Activated naive CD8-positive, alpha-beta T cell treated with anti-CD3 and anti-CD28 coated beads, Interleukin-2, amount 10 ng/mL, durations not matched to agents 7 days and 5 days (primary cell): ENCODE measurements around the gene CYP1A2. TPM values are rescaled to one million over a fixed set of nuclear protein-coding genes. Genes with fewer than 3 reads are reported as not detected.

Source experiments
- ATAC-seq: fragments of 150-1000 bp; cut with Tn5 transposase; one replicate; pipeline ENCODE4 v1.10.0; 2021; ENCODE audit warnings: low read depth, moderate library complexity
- POLR2A ChIA-PET: fragments of 350-600 bp; sonication (Branson Sonifier 250); formaldehyde crosslinking; loops from one replicate; lab custom pipeline; 2021; ENCODE audit warnings: antibody characterized with exemption; lab: Charles Lee
- DNase-seq: peaks from one replicate; pipeline ENCODE4 v3.0.0; 2021
- H3K27ac Mint-ChIP-seq: one replicate; pipeline ENCODE4 v1.8.0; 2022; ENCODE audit warnings: mild to moderate bottlenecking, mixed read lengths
- H3K27me3 Mint-ChIP-seq: one replicate; pipeline ENCODE4 v1.8.0; 2022; ENCODE audit warnings: mild to moderate bottlenecking, moderate library complexity, mixed read lengths
- H3K36me3 Mint-ChIP-seq: one replicate; pipeline ENCODE4 v1.8.0; 2021; ENCODE audit warnings: mild to moderate bottlenecking, mixed read lengths
- H3K4me1 Mint-ChIP-seq: one replicate; pipeline ENCODE4 v1.8.0; 2021; ENCODE audit warnings: mixed read lengths
- H3K4me3 Mint-ChIP-seq: one replicate; pipeline ENCODE4 v1.8.0; 2022; ENCODE audit warnings: mild to moderate bottlenecking, moderate library complexity, mixed read lengths
- H3K9me3 Mint-ChIP-seq: one replicate; pipeline ENCODE4 v1.8.0; 2021; ENCODE audit warnings: mixed read lengths
- microRNA-seq: library from miRNA; unstranded; fragments of <30 nt; microRNA quantifications from one replicate; pipeline ENCODE4 v1.2.0, GENCODE V29; 2022
- total RNA-seq, 2 experiments: library from RNA; stranded (reverse); gene quantifications; one replicate each; pipeline ENCODE4 v1.2.3, GENCODE V29; 2021

CYP1A2 gene
- total RNA-seq, 2 experiments from 2014 or later: not detected

DNA sequence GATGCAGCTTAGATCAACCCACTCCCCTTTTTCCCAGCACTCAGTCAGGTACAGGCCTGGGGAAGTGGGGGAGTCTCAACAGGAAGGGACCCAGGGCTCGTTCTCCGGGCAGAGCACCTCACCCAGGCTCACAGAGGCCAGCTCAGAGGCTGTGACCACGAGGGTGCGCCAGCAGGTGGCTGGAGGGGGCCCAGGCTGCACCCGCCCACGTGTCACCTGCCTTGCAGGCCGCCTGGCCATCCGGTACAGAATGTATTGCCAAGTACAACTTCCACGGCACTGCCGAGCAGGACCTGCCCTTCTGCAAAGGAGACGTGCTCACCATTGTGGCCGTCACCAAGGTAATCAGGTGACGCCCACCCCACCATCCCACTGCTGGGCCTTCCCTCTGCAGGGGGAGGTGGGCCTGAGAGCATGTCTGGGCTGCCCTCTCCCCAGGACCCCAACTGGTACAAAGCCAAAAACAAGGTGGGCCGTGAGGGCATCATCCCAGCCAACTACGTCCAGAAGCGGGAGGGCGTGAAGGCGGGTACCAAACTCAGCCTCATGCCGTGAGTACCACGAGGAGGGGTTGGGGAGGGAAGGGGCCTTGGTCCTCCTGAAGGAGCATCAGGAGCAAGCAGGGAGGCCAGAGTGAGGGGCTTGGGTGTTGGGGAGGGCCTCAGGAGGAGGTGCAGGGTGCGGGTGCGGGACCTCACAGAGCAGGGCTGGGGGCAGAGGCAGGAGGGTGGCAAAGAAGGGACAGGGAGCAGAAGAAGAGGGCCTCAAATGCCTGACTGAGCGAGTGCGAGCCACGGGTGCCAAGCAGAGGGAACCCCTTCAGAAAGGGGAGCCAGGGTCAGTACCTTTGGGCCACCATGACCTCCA lies 50.0 kb downstream of the CYP1A2 start:
- Mint-ChIP-seq H3K4me1 (peaks cover 42% of the 10 kb centered on the region), H3K4me3 (no peak overlapping the region), H3K27me3 (no peaks in the 10 kb centered on the region), H3K9me3 (no peaks in the 10 kb centered on the region), H3K36me3 (peaks cover 9% of the 10 kb centered on the region), H3K27ac (peak overlapping the region; percentile 76)
- POLR2A ChIA-PET: interaction anchor here (0.6 to 20.1 kb wide), 3 partner anchors 20 to 127 kb away, joined by 3 to 709 read pairs (median 4); partner anchors contain the start of gene CSK
- ATAC-seq (no peak), DNase-seq (peak; percentile 37)

DNA sequence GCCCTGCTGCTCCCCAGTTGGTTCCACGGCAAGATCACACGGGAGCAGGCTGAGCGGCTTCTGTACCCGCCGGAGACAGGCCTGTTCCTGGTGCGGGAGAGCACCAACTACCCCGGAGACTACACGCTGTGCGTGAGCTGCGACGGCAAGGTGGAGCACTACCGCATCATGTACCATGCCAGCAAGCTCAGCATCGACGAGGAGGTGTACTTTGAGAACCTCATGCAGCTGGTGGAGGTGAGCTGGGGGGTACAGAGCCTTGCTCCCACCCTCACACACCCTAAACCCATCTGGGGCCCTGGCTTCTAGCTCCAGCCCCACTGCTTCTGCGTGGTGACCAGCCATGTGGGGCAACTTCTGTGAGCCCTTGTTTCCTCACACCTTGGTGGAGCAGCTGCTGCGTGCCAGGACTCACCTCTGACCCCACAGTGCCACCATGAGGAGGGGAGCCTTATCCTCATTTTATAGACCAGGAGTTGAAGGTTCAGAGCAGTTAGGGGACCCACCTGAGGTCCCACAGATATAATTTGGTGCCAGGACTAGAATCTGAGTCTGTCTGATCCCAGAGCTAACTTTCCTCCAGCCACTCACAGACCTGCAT lies 50.7 kb downstream of the CYP1A2 start:
- Mint-ChIP-seq H3K27me3 (no peaks in the 10 kb centered on the region), H3K27ac (peak overlapping the region; percentile 76), H3K36me3 (peaks cover 15% of the 10 kb centered on the region), H3K9me3 (no peaks in the 10 kb centered on the region), H3K4me3 (no peak overlapping the region), H3K4me1 (peaks cover 38% of the 10 kb centered on the region)
- DNase-seq (no peak), ATAC-seq (no peak)
- POLR2A ChIA-PET: interaction anchor here (1.4 to 20.1 kb wide), 2 partner anchors 19 to 21 kb away, joined by 4 to 709 read pairs; partner anchors contain the start of gene CSK

DNA sequence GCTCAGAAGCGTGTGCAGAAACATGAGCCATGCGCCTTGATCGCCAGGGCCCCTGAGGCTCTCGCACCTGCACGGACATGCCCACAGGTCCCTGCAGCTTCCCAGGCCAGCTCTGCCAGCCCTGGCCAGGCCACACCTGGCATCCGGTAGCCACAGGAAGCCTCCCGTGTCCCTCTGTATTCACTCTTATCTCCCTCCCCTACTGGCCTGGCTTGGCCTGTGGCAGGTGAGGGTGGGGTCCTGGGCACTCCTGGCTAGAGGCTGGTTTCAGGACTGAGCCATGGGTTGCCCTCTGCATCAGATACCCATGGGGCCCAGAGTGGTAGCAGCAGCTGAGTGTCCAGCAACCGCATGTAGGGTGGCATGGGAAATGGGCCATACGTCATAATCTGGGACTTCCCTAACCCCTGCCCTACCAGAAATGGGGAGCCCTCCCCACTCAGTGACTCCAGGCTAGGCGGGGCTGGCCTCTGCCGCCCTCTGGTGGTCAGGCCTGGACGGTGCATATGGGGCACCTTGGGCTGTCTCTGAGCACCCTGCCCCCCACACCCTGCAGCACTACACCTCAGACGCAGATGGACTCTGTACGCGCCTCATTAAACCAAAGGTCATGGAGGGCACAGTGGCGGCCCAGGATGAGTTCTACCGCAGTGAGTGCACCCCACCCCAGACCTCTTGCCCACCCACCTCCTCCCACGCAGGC lies 51.4 kb downstream of the CYP1A2 start:
- peak; percentile 92 for DNase-seq
- POLR2A ChIA-PET: interaction anchor here (1.4 to 20.1 kb wide), 2 partner anchors 19 to 21 kb away, joined by 4 to 709 read pairs; partner anchors contain the start of gene CSK
- H3K4me1 Mint-ChIP-seq: peaks cover 33% of the 10 kb centered on the region
- no peaks in the 10 kb centered on the region for H3K27me3 Mint-ChIP-seq
- no peak overlapping the region for H3K4me3 Mint-ChIP-seq
- H3K36me3 Mint-ChIP-seq: peaks cover 18% of the 10 kb centered on the region
- peak; percentile 80 for ATAC-seq
- H3K9me3 Mint-ChIP-seq: no peaks in the 10 kb centered on the region
- peak overlapping the region; percentile 76 for H3K27ac Mint-ChIP-seq

DNA sequence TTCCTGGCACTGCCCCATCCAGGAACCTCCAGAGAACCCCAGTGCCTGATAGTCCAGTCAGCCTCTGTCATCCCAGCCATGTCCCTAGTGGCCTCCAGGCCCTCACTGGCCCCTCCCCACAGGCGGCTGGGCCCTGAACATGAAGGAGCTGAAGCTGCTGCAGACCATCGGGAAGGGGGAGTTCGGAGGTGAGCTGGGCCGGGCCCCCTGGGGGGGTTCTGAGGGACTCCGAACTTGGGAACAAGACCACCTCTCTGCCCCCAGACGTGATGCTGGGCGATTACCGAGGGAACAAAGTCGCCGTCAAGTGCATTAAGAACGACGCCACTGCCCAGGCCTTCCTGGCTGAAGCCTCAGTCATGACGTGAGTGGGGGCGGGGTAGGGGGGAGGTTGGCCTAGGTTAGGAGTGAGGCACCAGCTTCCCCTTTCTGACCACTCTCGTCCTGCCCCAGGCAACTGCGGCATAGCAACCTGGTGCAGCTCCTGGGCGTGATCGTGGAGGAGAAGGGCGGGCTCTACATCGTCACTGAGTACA lies 52.0 kb downstream of the CYP1A2 start:
- DNase-seq (no peak), ATAC-seq (no peak)
- peaks cover 27% of the 10 kb centered on the region for H3K4me1 Mint-ChIP-seq
- no peak overlapping the region for H3K27ac Mint-ChIP-seq
- H3K36me3 Mint-ChIP-seq: peaks cover 18% of the 10 kb centered on the region
- no peak overlapping the region for H3K4me3 Mint-ChIP-seq
- no peaks in the 10 kb centered on the region for H3K27me3 Mint-ChIP-seq
- POLR2A ChIA-PET: interaction anchor here (20.1 kb wide), 1 partner anchor 22 kb away, joined by 709 read pairs; the partner anchor contains the start of gene CSK
- H3K9me3 Mint-ChIP-seq: no peaks in the 10 kb centered on the region

DNA sequence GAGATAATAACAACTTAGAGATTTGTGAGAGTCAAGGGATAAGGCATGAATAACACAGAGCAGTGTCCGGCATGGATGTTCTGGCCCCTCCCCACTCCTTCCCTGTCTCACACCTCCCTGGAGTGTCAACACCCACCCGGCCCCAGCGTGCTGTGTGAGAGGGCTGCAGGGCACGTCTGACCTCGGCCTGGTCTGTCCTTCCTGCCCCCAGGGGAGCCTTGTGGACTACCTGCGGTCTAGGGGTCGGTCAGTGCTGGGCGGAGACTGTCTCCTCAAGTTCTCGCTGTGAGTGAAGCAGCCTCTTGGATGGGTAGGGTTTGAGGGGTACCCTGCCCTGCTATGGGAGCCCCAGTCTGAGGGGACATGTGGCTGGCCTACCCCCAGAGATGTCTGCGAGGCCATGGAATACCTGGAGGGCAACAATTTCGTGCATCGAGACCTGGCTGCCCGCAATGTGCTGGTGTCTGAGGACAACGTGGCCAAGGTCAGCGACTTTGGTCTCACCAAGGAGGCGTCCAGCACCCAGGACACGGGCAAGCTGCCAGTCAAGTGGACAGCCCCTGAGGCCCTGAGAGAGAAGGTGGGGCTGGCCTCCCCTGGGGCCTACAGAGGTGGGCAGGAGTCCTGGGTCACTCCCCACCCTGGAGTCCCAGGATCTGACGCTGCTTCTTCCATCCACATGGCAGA lies 52.8 kb downstream of the CYP1A2 start:
- H3K4me3 Mint-ChIP-seq: no peak overlapping the region
- H3K36me3 Mint-ChIP-seq: peaks cover 16% of the 10 kb centered on the region
- peaks cover 25% of the 10 kb centered on the region for H3K4me1 Mint-ChIP-seq
- POLR2A ChIA-PET: interaction anchor here (20.1 kb wide), 1 partner anchor 23 kb away, joined by 709 read pairs; the partner anchor contains the start of gene CSK
- no peak overlapping the region for H3K27ac Mint-ChIP-seq
- H3K27me3 Mint-ChIP-seq: no peaks in the 10 kb centered on the region
- H3K9me3 Mint-ChIP-seq: no peaks in the 10 kb centered on the region
- ATAC-seq (no peak), DNase-seq (no peak)

DNA sequence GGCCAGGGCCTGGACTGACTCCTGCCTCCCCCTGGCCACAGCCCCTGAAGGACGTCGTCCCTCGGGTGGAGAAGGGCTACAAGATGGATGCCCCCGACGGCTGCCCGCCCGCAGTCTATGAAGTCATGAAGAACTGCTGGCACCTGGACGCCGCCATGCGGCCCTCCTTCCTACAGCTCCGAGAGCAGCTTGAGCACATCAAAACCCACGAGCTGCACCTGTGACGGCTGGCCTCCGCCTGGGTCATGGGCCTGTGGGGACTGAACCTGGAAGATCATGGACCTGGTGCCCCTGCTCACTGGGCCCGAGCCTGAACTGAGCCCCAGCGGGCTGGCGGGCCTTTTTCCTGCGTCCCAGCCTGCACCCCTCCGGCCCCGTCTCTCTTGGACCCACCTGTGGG lies 53.6 kb downstream of the CYP1A2 start:
- Mint-ChIP-seq H3K27ac (no peak overlapping the region), H3K4me1 (peaks cover 26% of the 10 kb centered on the region)
- DNase-seq: no peak

GRCh38 chr15:74802862-74803447 lies 54.3 kb downstream of the CYP1A2 start:
- Mint-ChIP-seq H3K9me3 (no peaks in the 10 kb centered on the region), H3K4me3 (no peak overlapping the region), H3K4me1 (peaks cover 24% of the 10 kb centered on the region), H3K27me3 (no peaks in the 10 kb centered on the region), H3K36me3 (peaks cover 17% of the 10 kb centered on the region), H3K27ac (no peak overlapping the region)
- ATAC-seq (no peak), DNase-seq (no peak)
- POLR2A ChIA-PET: interaction anchor here (1.0 to 20.1 kb wide), 2 partner anchors 9 to 24 kb away, joined by 4 to 709 read pairs; partner anchors contain the start of gene CSK

More for the DNA sequence above, 53.6 kb downstream of the CYP1A2 start:
- no peak overlapping the region for H3K4me3 Mint-ChIP-seq
- POLR2A ChIA-PET: interaction anchor here (20.1 kb wide), 1 partner anchor 23 kb away, joined by 709 read pairs; the partner anchor contains the start of gene CSK
- ATAC-seq: no peak
- H3K36me3 Mint-ChIP-seq: peaks cover 17% of the 10 kb centered on the region
- no peaks in the 10 kb centered on the region for H3K27me3 Mint-ChIP-seq
- H3K9me3 Mint-ChIP-seq: no peaks in the 10 kb centered on the region

- ATAC-seq (no peak), DNase-seq (no peak)
- POLR2A ChIA-PET: interaction anchor here (1.2 to 2.2 kb wide), 5 partner anchors 11 to 34 kb away, joined by 3 to 8 read pairs (median 5); no protein-coding TSS in a partner anchor
- Mint-ChIP-seq H3K27ac (peak overlapping the region; percentile 23), H3K36me3 (peaks cover 17% of the 10 kb centered on the region), H3K4me1 (peaks cover 11% of the 10 kb centered on the region), H3K27me3 (no peaks in the 10 kb centered on the region), H3K9me3 (no peaks in the 10 kb centered on the region), H3K4me3 (no peak overlapping the region)
Observed at GRCh38 chr15:74804935-74805334, 56.3 kb downstream of the CYP1A2 start.

Small RNA genes lying within 50 kb of the gene (microRNA-seq; reads per million reads assigned to microRNA genes)
- gene MIR4513: not detected

Other genes with a start within 250 kb of the CYP1A2 start
- 10 to 100 TPM; 39.4 to 43.0 TPM for gene ARID3B, start 207.6 kb upstream of the CYP1A2 start, total RNA-seq
- gene CLK3, start 133.0 kb upstream of the CYP1A2 start, total RNA-seq: 100 to 1,000 TPM; 134 to 148 TPM
- gene EDC3, start 52.8 kb upstream of the CYP1A2 start, total RNA-seq: 10 to 100 TPM; 46.7 to 47.0 TPM
- gene CYP1A1, start 23.3 kb upstream of the CYP1A2 start, total RNA-seq: 10 to 100 TPM; 12.0 to 12.4 TPM
- 100 to 1,000 TPM; 269 to 281 TPM for gene CSK, start 33.2 kb downstream of the CYP1A2 start, total RNA-seq
- under 1 TPM; 0.36 to 0.37 TPM for gene LMAN1L, start 64.0 kb downstream of the CYP1A2 start, total RNA-seq
- gene CPLX3, start 77.8 kb downstream of the CYP1A2 start, total RNA-seq: under 1 TPM; 0.17 to 0.28 TPM
- 10 to 100 TPM; 59.9 to 60.4 TPM for gene ULK3, start 94.3 kb downstream of the CYP1A2 start, total RNA-seq
- 100 to 1,000 TPM; 100 to 103 TPM for gene SCAMP2, start 124.5 kb downstream of the CYP1A2 start, total RNA-seq
- gene MPI, start 141.2 kb downstream of the CYP1A2 start, total RNA-seq: 10 to 100 TPM; 68.7 to 72.9 TPM
- 100 to 1,000 TPM in 1 of 2 experiments, 10 to 100 TPM in 1; 90.3 to 113 TPM for gene FAM219B, start 158.0 kb downstream of the CYP1A2 start, total RNA-seq
- 100 to 1,000 TPM; 220 to 222 TPM for gene COX5A, start 189.2 kb downstream of the CYP1A2 start, total RNA-seq
- 1 to 10 TPM; 3.5 to 4.2 TPM for gene RPP25, start 207.9 kb downstream of the CYP1A2 start, total RNA-seq
- under 1 TPM in 1 of 2 experiments, not detected in 1; 0.22 TPM for gene SCAMP5, start 246.7 kb downstream of the CYP1A2 start, total RNA-seq